Measurements from ENCODE around the gene SLC5A3.
A peak's percentile ranks its signal among the peaks of the same experiment; 100 is the strongest.

Gene SLC5A3

DNA sequence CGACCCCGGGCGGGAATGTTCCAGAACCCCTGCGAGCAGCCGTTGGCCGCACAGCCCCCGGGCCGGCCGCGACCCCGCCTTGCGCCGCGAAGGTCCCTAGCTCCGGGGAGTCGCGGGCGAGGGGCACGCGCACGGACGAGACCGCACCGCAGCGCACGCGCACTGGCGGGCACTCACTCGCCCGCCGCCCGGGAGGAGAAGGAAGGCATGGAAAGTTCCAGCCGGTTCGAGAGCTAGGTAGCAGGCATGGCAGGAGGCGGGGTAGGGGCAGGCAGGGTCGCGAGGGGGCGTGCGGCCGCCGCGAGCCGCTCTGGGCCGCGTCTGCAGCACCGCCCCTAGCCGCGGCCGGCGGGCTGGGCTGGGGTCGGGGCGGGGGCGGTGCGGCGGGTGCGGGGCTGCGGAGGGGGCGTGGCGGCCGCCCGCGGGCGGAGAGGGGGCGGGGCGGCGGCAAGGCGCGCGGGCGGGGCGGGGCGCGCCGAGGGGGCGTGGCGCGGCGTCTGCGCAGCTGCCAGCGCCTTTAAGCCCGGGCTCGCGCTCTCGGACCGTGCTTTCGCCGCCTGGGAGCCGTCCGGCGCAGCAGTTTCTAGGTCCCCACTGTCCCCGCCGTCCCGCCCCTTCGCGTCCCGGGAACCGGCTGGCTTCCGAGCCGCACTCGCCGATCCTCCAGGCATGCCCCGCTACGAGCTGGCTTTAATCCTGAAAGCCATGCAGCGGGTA is at the start of gene SLC5A3, which contains the start of gene MRPS6:
SLC5A3 (plus strand) TSS at position 547 of the 717 bp plus-strand sequence. CDS start 21,621 bp downstream, outside the sequence.
MRPS6 (plus strand) TSS at position 547 of the 717 bp plus-strand sequence; CDS start at position 670, 123 bp downstream.
- H3K27ac ChIP-seq: peak within 1 kb of the TSS; percentile 71
- DNase-seq (ENCODE audit: low read depth, low spot score): no peak

- H3K27ac ChIP-seq: no peak overlapping the region
- no peak for DNase-seq (ENCODE audit: low read depth, low spot score)
These were observed 49.5 kb upstream of the SLC5A3 start for GRCh38 chr21:34023691-34024373.

- no peak for DNase-seq (ENCODE audit: low read depth, low spot score)
- H3K27ac ChIP-seq: no peak overlapping the region
These were observed 49.0 kb upstream of the SLC5A3 start for GRCh38 chr21:34024374-34024693.

- no peak for DNase-seq (ENCODE audit: low read depth, low spot score)
- no peak overlapping the region for H3K27ac ChIP-seq
These were observed 45.5 kb upstream of the SLC5A3 start for GRCh38 chr21:34027721-34028461.

GRCh38 chr21:34029743-34030528 is 43.4 kb upstream of the SLC5A3 start:
- no peak for DNase-seq (ENCODE audit: low read depth, low spot score)
- no peak overlapping the region for H3K27ac ChIP-seq

DNA sequence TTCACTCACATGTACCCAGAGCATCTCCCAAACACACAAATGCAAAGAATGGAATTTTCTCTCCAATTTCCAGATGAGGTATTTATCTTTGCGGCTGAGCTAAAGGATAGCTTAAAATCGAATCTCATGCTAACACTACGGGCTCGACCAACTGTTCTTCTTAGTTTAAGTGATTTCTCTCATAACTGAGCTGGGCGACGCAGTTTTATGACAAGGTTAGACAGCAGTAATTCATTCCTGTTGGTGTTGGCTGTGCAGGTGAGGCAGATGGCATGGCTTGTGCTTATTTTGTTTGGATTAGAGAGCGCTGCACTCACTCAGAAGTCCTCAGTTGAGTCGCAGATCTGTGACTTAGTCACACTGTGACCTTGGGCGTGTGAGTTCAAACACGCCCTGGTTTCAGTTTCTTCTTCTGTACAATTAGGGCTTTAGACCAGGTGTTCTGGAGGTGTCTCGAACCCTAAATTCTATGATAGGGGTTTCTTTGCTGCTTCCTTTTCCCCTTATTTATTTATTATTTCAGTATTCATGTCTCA is 41.5 kb upstream of the SLC5A3 start:
- no peak overlapping the region for H3K27ac ChIP-seq
- DNase-seq (ENCODE audit: low read depth, low spot score): no peak

DNA sequence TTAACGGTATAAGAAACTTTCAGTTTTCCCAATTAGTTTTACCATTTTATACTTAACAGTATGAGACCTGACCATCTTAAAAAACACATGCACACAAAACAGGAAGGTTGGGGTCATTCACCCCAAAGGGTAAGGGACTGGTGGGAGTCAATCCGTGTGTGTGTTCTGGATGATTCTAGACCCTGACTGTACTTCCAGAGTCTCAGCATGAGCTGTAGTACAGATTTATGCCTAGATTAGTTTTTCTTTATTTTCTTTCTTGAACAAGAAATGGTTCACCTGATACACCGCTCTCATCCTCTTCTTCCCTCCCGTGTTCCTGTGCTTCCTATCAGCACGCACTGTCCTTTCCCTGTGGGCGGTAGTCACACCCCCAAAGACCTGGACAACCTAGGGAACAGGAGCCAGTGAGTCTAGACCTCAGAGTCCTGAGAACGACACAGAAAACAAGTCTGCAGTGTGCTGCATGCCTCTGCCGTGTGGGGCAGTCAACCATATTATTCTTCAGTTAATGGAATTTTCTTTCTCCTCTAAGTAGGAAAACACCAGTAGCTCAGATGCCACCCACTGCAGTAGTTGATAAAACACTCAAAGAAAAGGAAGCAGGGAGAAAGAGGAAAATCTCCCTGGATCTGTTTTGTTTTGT is 38.9 kb upstream of the SLC5A3 start:
- no peak for DNase-seq (ENCODE audit: low read depth, low spot score)
- no peak overlapping the region for H3K27ac ChIP-seq

DNA sequence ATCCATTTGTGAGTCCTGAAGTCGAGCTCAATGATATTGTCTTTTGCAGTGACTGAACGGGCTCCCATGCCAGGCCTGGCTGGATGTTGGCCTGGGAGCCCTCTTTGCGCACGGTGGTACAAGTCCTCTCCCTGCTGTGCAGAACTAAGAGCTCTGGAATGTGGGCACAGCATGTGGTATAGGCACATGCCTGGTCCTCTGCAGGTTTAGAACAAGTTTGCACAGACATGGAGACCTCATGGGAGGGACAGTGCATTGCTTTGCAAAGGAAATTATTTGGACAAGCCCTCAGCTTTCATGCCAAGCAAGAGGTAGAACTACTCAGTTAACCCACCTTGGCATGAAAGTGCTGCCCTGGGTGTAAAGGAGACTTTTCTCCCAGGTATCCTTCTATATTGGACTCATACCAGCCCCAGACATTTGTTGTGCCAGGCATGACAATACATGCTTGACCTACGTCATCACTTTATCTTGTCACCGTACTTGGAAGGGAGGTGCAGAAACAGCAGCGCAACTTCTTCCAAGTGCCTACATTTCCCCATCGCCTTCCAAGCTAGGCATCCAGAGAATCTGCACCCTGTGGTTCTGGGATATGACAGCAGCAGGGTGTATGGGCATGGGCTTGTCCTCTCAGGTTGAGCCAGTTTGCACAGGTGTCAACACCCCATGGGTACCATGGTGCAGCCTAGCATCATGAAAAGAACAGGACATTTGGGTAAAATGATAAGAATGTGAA is 37.6 kb upstream of the SLC5A3 start:
- peak; percentile 52 for DNase-seq (ENCODE audit: low read depth, low spot score)
- H3K27ac ChIP-seq: peak overlapping the region; percentile 42

- no peak for DNase-seq (ENCODE audit: low read depth, low spot score)
- peak overlapping the region; percentile 48 for H3K27ac ChIP-seq
These were observed 36.2 kb upstream of the SLC5A3 start for GRCh38 chr21:34037009-34037795.

DNA sequence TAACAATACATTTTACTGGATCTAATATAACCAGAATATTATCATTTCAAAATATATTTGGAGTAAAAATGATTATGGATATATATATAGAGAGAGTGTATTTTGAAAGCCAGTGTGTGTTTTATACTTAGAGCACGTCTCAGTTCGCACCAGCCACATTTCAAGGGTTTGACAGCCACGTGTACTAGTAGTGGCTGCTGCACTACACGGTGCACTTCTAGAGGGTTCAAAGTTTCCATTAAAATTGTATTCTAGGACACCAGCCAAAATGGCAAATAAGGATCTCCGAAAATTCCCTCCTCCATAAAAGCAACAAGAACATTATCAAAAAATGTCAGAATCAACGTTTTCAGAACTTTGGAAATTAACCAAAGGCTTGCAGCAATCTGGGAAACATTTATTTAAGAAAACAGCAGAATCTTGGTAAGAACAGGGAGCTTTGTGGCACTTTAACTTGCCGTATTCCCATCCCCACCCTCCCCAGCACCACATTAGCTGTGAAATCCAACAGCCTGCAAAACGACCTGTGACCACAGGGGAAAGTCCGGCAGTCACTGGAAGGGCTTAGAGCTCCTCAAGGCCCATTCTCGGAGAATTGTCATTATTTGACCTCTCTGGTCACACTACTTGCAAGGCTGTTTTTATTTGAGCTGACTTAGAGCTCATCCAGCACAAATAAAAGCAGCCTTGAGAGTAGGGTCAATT is 33.5 kb upstream of the SLC5A3 start:
- no peak for DNase-seq (ENCODE audit: low read depth, low spot score)
- H3K27ac ChIP-seq: no peak overlapping the region

GRCh38 chr21:34042735-34043134 is 30.6 kb upstream of the SLC5A3 start:
- no peak for DNase-seq (ENCODE audit: low read depth, low spot score)
- H3K27ac ChIP-seq: no peak overlapping the region

GRCh38 chr21:34043333-34043732 is 30.0 kb upstream of the SLC5A3 start:
- H3K27ac ChIP-seq: no peak overlapping the region
- DNase-seq (ENCODE audit: low read depth, low spot score): no peak

GRCh38 chr21:34046917-34047316 is 26.5 kb upstream of the SLC5A3 start:
- no peak for DNase-seq (ENCODE audit: low read depth, low spot score)
- no peak overlapping the region for H3K27ac ChIP-seq

DNA sequence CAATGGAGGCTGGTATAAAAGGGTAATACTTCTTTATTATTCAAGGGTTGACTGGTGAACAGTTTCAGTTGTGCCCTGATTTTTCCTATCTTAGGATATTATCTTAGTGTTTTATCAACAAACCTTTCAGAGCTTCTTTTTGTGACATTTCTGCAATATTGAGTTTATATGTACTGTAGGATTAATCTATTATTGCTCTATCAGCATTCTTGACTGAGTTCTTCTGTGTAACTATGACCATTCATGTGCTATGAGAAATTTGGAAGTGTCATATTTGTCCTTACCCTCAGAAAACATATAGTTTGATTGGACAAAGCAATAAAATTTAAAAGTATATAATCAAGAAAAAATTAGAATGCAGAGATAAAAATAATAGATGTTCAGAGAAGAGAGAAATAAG is 25.5 kb upstream of the SLC5A3 start:
- no peak overlapping the region for H3K27ac ChIP-seq
- DNase-seq (ENCODE audit: low read depth, low spot score): no peak

- no peak for DNase-seq (ENCODE audit: low read depth, low spot score)
These were observed 21.2 kb upstream of the SLC5A3 start for GRCh38 chr21:34052171-34052570.

DNA sequence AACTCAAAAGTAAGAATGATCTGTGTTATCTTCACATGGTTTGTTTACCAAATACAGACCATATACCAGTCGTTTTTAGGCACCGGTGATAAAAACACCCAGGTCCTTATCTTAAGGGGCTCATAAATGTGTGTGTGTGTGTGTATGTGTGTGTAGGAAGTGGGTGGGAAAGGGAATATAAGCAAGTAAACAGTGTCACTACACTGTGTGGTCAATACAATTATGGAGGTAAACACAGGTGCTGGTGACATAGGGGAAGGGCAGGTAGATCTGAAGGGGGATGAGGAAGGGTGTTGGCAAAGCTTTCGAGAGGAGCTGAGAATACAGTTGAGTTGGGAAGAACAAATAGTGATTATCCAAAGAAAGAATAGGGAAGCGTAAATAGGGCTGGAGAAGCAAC is 19.1 kb upstream of the SLC5A3 start:
- DNase-seq (ENCODE audit: low read depth, low spot score): no peak
- H3K27ac ChIP-seq: no peak overlapping the region

More at GRCh38 chr21:34052171-34052570, 21.2 kb upstream of the SLC5A3 start:
- H3K27ac ChIP-seq: no peak overlapping the region

- H3K27ac ChIP-seq: no peak overlapping the region
- no peak for DNase-seq (ENCODE audit: low read depth, low spot score)
These were observed 17.8 kb upstream of the SLC5A3 start for GRCh38 chr21:34055615-34056014.

DNA sequence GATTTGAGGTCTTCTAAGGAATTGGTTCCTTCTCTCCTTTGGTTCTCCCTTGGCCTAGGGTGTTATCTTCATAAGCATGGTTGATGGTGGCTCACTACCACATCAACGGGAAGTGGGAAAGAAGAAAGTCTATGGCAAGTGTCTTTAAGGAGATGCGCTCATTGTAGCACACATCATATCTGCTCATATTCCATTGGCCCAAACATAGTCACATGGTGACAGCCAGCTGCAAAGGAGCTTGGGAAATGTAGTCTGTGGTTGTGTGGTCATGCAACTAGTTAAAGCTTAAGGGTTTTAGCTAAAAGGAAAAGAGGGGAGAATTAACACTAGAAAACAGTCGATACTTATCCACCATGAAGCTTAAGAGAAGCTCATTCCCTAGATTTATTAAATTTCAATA is 11.4 kb upstream of the SLC5A3 start:
- DNase-seq (ENCODE audit: low read depth, low spot score): no peak
- H3K27ac ChIP-seq: no peak overlapping the region
